MCF 10A (cell line): Measurements from ENCODE around the gene SMS. TPM values are rescaled to one million over a fixed set of nuclear protein-coding genes. Genes with fewer than 3 reads are reported as not detected.

ENCODE experiments used
- BruUV-seq: library from RNA; stranded (reverse); fragments of 400-500 nt; replicated peaks from 2 replicates; lab custom pipeline; 2021; lab: Mats Ljungman, UMichigan
- CTCF ChIA-PET: fragments of 300-600 bp; sonication (Branson Sonifier 250); formaldehyde crosslinking; extraction: SDS; loops from one replicate; lab custom pipeline; 2021; ENCODE audit warnings: antibody characterized with exemption, inconsistent platforms; lab: Yijun Ruan, JAX
- POLR2A ChIA-PET: fragments of 300-600, 350-650 bp; sonication (Branson Sonifier 250); formaldehyde crosslinking; extraction: SDS; loops from one replicate; lab custom pipeline; 2020; ENCODE audit warnings: antibody characterized with exemption, inconsistent platforms; lab: Yijun Ruan, JAX
- DNase-seq: peaks from one replicate; pipeline ENCODE4 v3.0.0-alpha.2; 2018; ENCODE audit not compliant: unreplicated experiment
- H3K27ac Mint-ChIP-seq: one replicate; pipeline ENCODE4 v1.8.0; 2022; ENCODE audit warnings: mild to moderate bottlenecking, low read depth, mixed read lengths; ENCODE audit not compliant: unreplicated experiment
- H3K27me3 Mint-ChIP-seq: one replicate; pipeline ENCODE4 v1.8.0; 2022; ENCODE audit warnings: mixed read lengths; ENCODE audit not compliant: insufficient read depth, unreplicated experiment
- H3K36me3 Mint-ChIP-seq: one replicate; pipeline ENCODE4 v1.8.0; 2022; ENCODE audit warnings: mild to moderate bottlenecking, moderate library complexity, mixed read lengths; ENCODE audit not compliant: insufficient read depth, unreplicated experiment
- H3K4me1 Mint-ChIP-seq: one replicate; pipeline ENCODE4 v1.8.0; 2022; ENCODE audit warnings: mixed read lengths; ENCODE audit not compliant: insufficient read depth, unreplicated experiment
- H3K4me3 Mint-ChIP-seq: one replicate; pipeline ENCODE4 v1.8.0; 2022; ENCODE audit warnings: mild to moderate bottlenecking, moderate library complexity, mixed read lengths; ENCODE audit not compliant: unreplicated experiment
- H3K9me3 Mint-ChIP-seq: one replicate; pipeline ENCODE4 v1.8.0; 2022; ENCODE audit warnings: mixed read lengths; ENCODE audit not compliant: unreplicated experiment
- CTCF ChIP-seq: fragments of 200-600 bp; IDR thresholded peaks from one replicate; pipeline ENCODE4 v1.8.0; 2022; ENCODE audit warnings: antibody characterized with exemption, mild to moderate bottlenecking; ENCODE audit not compliant: unreplicated experiment
- intact Hi-C: fragments of 100-400 bp; cut with micrococcal nuclease; formaldehyde crosslinking; loops from 2 replicates; pipeline ENCODE4 v1.14.1; 2022
- total RNA-seq: library from RNA; stranded (reverse); gene quantifications from 2 replicates; pipeline ENCODE4 v1.2.3, GENCODE V29; 2022

The SMS gene
- total RNA-seq, 1 experiment from 2014 or later: 160 TPM

GRCh38 chrX:21970326-21970725, 29.8 kb downstream of the SMS start:
- no peak for DNase-seq
- Mint-ChIP-seq H3K9me3 (no peaks in the 10 kb centered on the region), H3K36me3 (peaks cover 54% of the 10 kb centered on the region), H3K27me3 (peaks cover 72% of the 10 kb centered on the region), H3K4me1 (peaks cover 6% of the 10 kb centered on the region), H3K4me3 (no peak overlapping the region), H3K27ac (no peak overlapping the region)
- no peak for TF ChIP-seq CTCF
- intact Hi-C loops: no loop called here
- BruUV-seq: no TSS peak
- ChIA-PET POLR2A (no interaction called here), CTCF (interaction anchor here (0.7 kb wide), 1 partner anchor 84 kb away, joined by 3 read pairs; no protein-coding TSS in a partner anchor)

- DNase-seq: no peak
- POLR2A ChIA-PET: interaction anchor here (0.7 kb wide), 1 partner anchor 131 kb away, joined by 4 read pairs; no protein-coding TSS in a partner anchor
- Mint-ChIP-seq H3K27ac (no peak overlapping the region), H3K4me3 (no peak overlapping the region), H3K27me3 (peaks cover 67% of the 10 kb centered on the region), H3K36me3 (peaks cover 63% of the 10 kb centered on the region), H3K9me3 (no peaks in the 10 kb centered on the region), H3K4me1 (peaks cover 6% of the 10 kb centered on the region)
- no TSS peak for BruUV-seq
- CTCF ChIA-PET: interaction anchor here (0.7 to 4.1 kb wide), 6 partner anchors 9 to 1691 kb away, joined by 3 to 30 read pairs (median 3); no protein-coding TSS in a partner anchor
- intact Hi-C loops: no loop called here
- TF ChIP-seq CTCF: no peak
These were observed 31.5 kb downstream of the SMS start for GRCh38 chrX:21972046-21972445.

- CTCF ChIA-PET: interaction anchor here (0.5 to 4.1 kb wide), 7 partner anchors 10 to 1598 kb away, joined by 3 to 30 read pairs (median 3); no protein-coding TSS in a partner anchor
- DNase-seq: no peak
- intact Hi-C loops: no loop called here
- Mint-ChIP-seq H3K27ac (no peak overlapping the region), H3K36me3 (peaks cover 63% of the 10 kb centered on the region), H3K4me1 (peaks cover 6% of the 10 kb centered on the region), H3K4me3 (no peak overlapping the region), H3K9me3 (no peaks in the 10 kb centered on the region), H3K27me3 (peaks cover 65% of the 10 kb centered on the region)
- no peak for TF ChIP-seq CTCF
- BruUV-seq: no TSS peak
- POLR2A ChIA-PET: no interaction called here
These were observed 32.2 kb downstream of the SMS start for GRCh38 chrX:21972721-21973120.

- Mint-ChIP-seq H3K27ac (no peak overlapping the region), H3K4me1 (peaks cover 6% of the 10 kb centered on the region), H3K27me3 (peaks cover 67% of the 10 kb centered on the region), H3K4me3 (no peak overlapping the region), H3K9me3 (no peaks in the 10 kb centered on the region), H3K36me3 (peaks cover 69% of the 10 kb centered on the region)
- ChIA-PET CTCF (interaction anchor here (0.5 to 4.1 kb wide), 7 partner anchors 9 to 1444 kb away, joined by 3 to 30 read pairs (median 4); no protein-coding TSS in a partner anchor), POLR2A (no interaction called here)
- no peak for DNase-seq
- no TSS peak for BruUV-seq
- TF ChIP-seq CTCF: no peak
- intact Hi-C loops: no loop called here
These were observed 33.0 kb downstream of the SMS start for GRCh38 chrX:21973321-21974010.
